Neuronal stem cell (in vitro differentiated cells): Measurements from ENCODE around the gene ARHGAP25.

ENCODE experiments used
- DNase-seq: peaks from one replicate; pipeline ENCODE4 v3.0.0-alpha.2; 2013; ENCODE audit warnings: low spot score
- H2AFZ ChIP-seq: one replicate; pipeline ENCODE4 v1.6.1; 2013; ENCODE audit warnings: mild to moderate bottlenecking, low read length, inconsistent platforms
- H2AK5ac ChIP-seq: 2 replicates; pipeline ENCODE4 v1.6.1; 2013; ENCODE audit warnings: low read depth, mild to moderate bottlenecking, inconsistent platforms, low read length, moderate library complexity, mixed read lengths
- H2BK120ac ChIP-seq: 2 replicates; pipeline ENCODE4 v1.6.1; 2013; ENCODE audit warnings: low read depth, mild to moderate bottlenecking, inconsistent platforms, low read length, moderate library complexity, mixed read lengths
- H2BK12ac ChIP-seq: one replicate; pipeline ENCODE4 v1.6.1; 2013; ENCODE audit warnings: low read length, inconsistent platforms
- H2BK15ac ChIP-seq: 2 replicates; pipeline ENCODE4 v1.6.1; 2013; ENCODE audit warnings: mild to moderate bottlenecking, low read length, inconsistent platforms, mixed read lengths
- H2BK5ac ChIP-seq: one replicate; pipeline ENCODE4 v1.6.1; 2013; ENCODE audit warnings: inconsistent platforms, mild to moderate bottlenecking, low read length, moderate library complexity
- H3K14ac ChIP-seq: one replicate; pipeline ENCODE4 v1.6.1; 2013; ENCODE audit warnings: low read length, inconsistent platforms
- H3K18ac ChIP-seq: 2 replicates; pipeline ENCODE4 v1.6.1; 2013; ENCODE audit warnings: low read length, inconsistent platforms
- H3K23ac ChIP-seq: 2 replicates; pipeline ENCODE4 v1.6.1; 2013; ENCODE audit warnings: low read depth, mild to moderate bottlenecking, mixed read lengths, low read length, inconsistent platforms; ENCODE audit not compliant: poor library complexity
- H3K27ac ChIP-seq: replicated peaks from 3 replicates; pipeline ENCODE4 v1.5.1; 2013; ENCODE audit warnings: low read length, inconsistent platforms
- H3K27me3 ChIP-seq, 3 experiments: 2 replicates each; pipeline ENCODE4 v1.6.1; 2013; ENCODE audit warnings: low read length in 3 of 3, mild to moderate bottlenecking in 2 of 3, inconsistent platforms in 1 of 3, low read depth in 1 of 3, mixed read lengths in 1 of 3, moderate library complexity in 1 of 3; ENCODE audit not compliant: control insufficient read depth in 3 of 3, insufficient read depth in 3 of 3
- H3K36me3 ChIP-seq, 2 donors: replicated peaks in 1 of 2; 2 replicates each; pipeline ENCODE4 v1.6.1; 2013; ENCODE audit warnings: low read length in 2 of 2; ENCODE audit not compliant: control insufficient read depth in 2 of 2, insufficient read depth in 2 of 2
- H3K4ac ChIP-seq: 2 replicates; pipeline ENCODE4 v1.6.1; 2013; ENCODE audit warnings: inconsistent platforms, mild to moderate bottlenecking, low read length, moderate library complexity
- H3K4me1 ChIP-seq, 2 donors: 1 replicate in 1 of 2; 2 replicates in 1 of 2; pipeline ENCODE4 v1.6.1; 2013; ENCODE audit warnings: low read length in 2 of 2, low read depth in 1 of 2; ENCODE audit not compliant: control insufficient read depth in 2 of 2, insufficient read depth in 1 of 2
- H3K4me2 ChIP-seq: one replicate; pipeline ENCODE4 v1.6.1; 2013; ENCODE audit warnings: mild to moderate bottlenecking, low read length, inconsistent platforms; ENCODE audit not compliant: insufficient read depth, poor library complexity, severe bottlenecking
- H3K4me3 ChIP-seq, 2 donors: 2 replicates each; pipeline ENCODE4 v1.5.1; 2013; ENCODE audit warnings: low read length in 2 of 2, mild to moderate bottlenecking in 2 of 2, inconsistent platforms in 1 of 2, moderate library complexity in 1 of 2
- H3K79me1 ChIP-seq: one replicate; pipeline ENCODE4 v1.6.1; 2013; ENCODE audit warnings: low read depth, mild to moderate bottlenecking, inconsistent platforms, low read length, moderate library complexity
- H3K9ac ChIP-seq: one replicate; pipeline ENCODE4 v1.6.1; 2013; ENCODE audit warnings: mild to moderate bottlenecking, low read depth, low read length, inconsistent platforms; ENCODE audit not compliant: poor library complexity
- H3K9me3 ChIP-seq, 2 donors: replicated peaks in 1 of 2; 2 replicates each; pipeline versions ENCODE3 to v1.6.1; 2013; ENCODE audit warnings: low read length in 2 of 2, mild to moderate bottlenecking in 2 of 2, inconsistent platforms in 1 of 2, low read depth in 1 of 2, mixed read lengths in 1 of 2, moderate library complexity in 1 of 2; ENCODE audit not compliant: control insufficient read depth in 2 of 2, insufficient read depth in 1 of 2
- H4K8ac ChIP-seq: one replicate; pipeline ENCODE4 v1.6.1; 2013; ENCODE audit warnings: low read depth, mild to moderate bottlenecking, inconsistent platforms, low read length, moderate library complexity
- H4K91ac ChIP-seq: one replicate; pipeline ENCODE4 v1.6.1; 2013; ENCODE audit warnings: low read length, low read depth, mild to moderate bottlenecking, inconsistent platforms; ENCODE audit not compliant: poor library complexity
- WGBS, 2 donors: extraction: QIAGEN DNeasy Blood & Tissue Kit; methylation state at CpG; one replicate each; pipeline ENCODE4 v1.1.7; 2013; ENCODE audit warnings: missing lambda C conversion rate in 2 of 2, mixed read lengths in 1 of 2; ENCODE audit not compliant: insufficient read length in 2 of 2, insufficient replicate concordance in 1 of 2; ENCODE audit errors: extremely low coverage in 2 of 2; 5-methylcytosine and 5-hydroxymethylcytosine counted together

ARHGAP25 gene

DNA sequence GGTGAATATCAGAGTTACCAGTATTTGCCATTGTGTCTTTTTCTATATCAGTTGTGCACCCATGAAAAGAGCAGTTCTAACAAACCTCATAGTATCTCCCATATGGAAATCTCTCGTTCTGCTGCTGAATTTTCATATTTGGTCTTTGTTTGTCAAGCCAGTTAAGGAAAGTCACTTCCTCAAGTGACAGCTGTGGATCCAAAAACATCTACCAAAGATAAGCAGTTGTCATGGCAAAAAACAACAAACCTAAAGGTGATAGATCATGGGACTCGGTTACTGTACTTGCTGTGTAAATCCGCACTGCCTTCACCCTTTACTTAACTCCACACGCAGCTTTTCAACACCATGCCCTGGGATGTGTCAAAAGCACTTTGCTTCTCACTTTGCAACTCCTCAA, 119.3 kb downstream of the ARHGAP25 start:
- no peak overlapping the region for H3K9ac ChIP-seq
- H3K27me3 ChIP-seq: no peaks in the 10 kb centered on the region
- H3K79me1 ChIP-seq: no peaks in the 10 kb centered on the region
- no peak overlapping the region for H3K23ac ChIP-seq
- no peak overlapping the region for H2AFZ ChIP-seq
- WGBS, 2 donors: no CpG with 5 or more reads among the region's 4 CpGs
- H2AK5ac ChIP-seq: no peak overlapping the region
- no peak overlapping the region for H3K4me3 ChIP-seq
- no peak overlapping the region for H2BK12ac ChIP-seq
- no peak overlapping the region for H3K18ac ChIP-seq
- H3K9me3 ChIP-seq: no peaks in the 10 kb centered on the region
- H2BK120ac ChIP-seq: no peak overlapping the region
- H3K36me3 ChIP-seq: no peaks in the 10 kb centered on the region
- H3K27ac ChIP-seq: no peak overlapping the region
- no peak overlapping the region for H2BK15ac ChIP-seq
- no peak overlapping the region for H4K91ac ChIP-seq
- H4K8ac ChIP-seq: no peak overlapping the region
- DNase-seq: no peak
- no peak overlapping the region for H3K4me2 ChIP-seq
- H2BK5ac ChIP-seq: no peak overlapping the region
- H3K4ac ChIP-seq: no peak overlapping the region
- no peak overlapping the region for H3K14ac ChIP-seq
- no peaks in the 10 kb centered on the region for H3K4me1 ChIP-seq

DNA sequence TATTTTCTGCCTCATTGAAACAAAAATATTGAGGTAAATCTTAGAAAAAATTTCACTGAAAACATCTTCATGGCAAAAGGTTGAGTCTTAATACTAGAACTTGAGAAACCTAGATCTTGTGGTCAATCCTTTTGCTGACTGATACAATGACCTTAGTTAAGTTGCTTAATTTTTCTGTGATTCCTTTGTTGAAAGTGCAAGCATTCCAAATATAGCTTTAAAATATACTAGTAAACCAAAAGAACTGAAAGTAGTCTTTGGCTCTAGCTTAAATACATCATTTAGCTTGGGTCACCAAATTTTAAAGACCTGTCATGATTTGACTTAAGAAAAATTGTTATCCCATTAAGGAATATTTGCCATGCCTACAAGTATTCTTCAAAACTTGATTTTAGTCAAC, 119.9 kb downstream of the ARHGAP25 start:
- H4K8ac ChIP-seq: no peak overlapping the region
- H3K4me1 ChIP-seq: no peaks in the 10 kb centered on the region

DNA sequence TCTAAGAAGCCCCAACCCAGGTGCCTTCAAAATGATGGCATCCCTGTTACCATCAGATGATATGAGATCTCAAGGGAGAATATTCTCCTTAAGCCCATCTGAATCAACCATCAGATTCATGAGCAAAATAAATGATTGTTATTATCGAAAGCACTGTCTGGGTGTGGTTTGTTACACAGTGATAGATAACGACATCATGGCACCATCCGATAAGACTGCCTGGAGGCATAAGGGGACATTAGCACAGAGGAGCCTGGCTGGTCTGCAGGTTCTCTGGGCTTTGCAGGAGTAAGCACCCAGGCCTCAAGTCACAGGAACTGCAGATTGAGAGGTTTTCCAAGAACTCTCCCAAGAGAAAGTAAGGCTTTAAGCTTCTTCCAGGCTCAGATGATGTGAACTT, 120.9 kb downstream of the ARHGAP25 start:
- Histone ChIP-seq H3K4ac (no peak overlapping the region), H3K9me3 (no peaks in the 10 kb centered on the region)

More for the DNA sequence above, 119.9 kb downstream of the ARHGAP25 start:
- no peaks in the 10 kb centered on the region for H3K27me3 ChIP-seq
- no peak overlapping the region for H3K18ac ChIP-seq
- no peak overlapping the region for H3K23ac ChIP-seq
- DNase-seq: no peak
- no peak overlapping the region for H2AK5ac ChIP-seq
- no peak overlapping the region for H3K4ac ChIP-seq
- no peak overlapping the region for H2BK12ac ChIP-seq
- H3K36me3 ChIP-seq: no peaks in the 10 kb centered on the region
- no peak overlapping the region for H2BK15ac ChIP-seq
- H3K4me3 ChIP-seq: no peak overlapping the region
- H3K9ac ChIP-seq: no peak overlapping the region
- H2BK5ac ChIP-seq: no peak overlapping the region
- no peak overlapping the region for H3K14ac ChIP-seq
- H3K79me1 ChIP-seq: no peaks in the 10 kb centered on the region
- H4K91ac ChIP-seq: no peak overlapping the region
- H3K9me3 ChIP-seq: no peaks in the 10 kb centered on the region
- H2AFZ ChIP-seq: no peak overlapping the region
- H3K27ac ChIP-seq: no peak overlapping the region
- H2BK120ac ChIP-seq: no peak overlapping the region
- H3K4me2 ChIP-seq: no peak overlapping the region

DNA sequence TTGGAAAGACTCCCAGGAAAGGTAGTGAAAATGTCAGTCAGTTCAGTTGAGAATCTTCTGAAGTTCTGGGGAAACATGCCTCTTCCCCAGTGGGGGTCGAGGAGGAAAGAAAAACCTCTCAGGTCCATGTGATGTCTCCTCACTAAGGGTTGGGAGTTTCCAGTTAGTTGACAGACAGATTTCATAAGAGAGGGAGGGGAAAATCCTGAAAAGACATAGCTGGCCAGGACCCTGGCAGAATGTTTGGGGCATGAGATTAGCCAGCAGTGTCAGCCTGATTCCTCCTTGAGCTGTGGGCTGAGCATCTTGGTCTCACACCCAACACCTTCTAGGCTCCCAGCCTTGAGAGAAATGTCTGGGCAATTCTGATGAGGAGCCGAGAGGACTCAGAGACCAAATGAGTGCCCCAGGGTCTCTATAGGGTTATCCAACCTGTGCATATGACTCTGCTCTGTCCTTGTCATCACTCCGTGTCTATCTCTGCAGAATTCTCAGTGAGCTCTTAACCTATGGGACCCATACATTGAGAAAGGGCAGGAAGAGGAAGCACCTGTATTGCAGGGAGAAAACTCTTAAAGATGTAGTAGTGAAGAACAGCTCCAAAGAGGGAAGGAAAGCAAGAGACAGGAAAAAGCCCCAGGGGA, 122.7 kb downstream of the ARHGAP25 start:
- Histone ChIP-seq H3K18ac (no peak overlapping the region), H2BK15ac (no peak overlapping the region), H2AFZ (no peak overlapping the region), H3K9ac (no peak overlapping the region), H2BK12ac (no peak overlapping the region), H3K4me2 (no peak overlapping the region), H4K91ac (no peak overlapping the region), H2BK120ac (no peak overlapping the region), H3K9me3 (no peaks in the 10 kb centered on the region), H3K36me3 (no peaks in the 10 kb centered on the region), H3K4ac (no peak overlapping the region), H2BK5ac (no peak overlapping the region), H3K27ac (no peak overlapping the region), H3K27me3 (no peaks in the 10 kb centered on the region), H2AK5ac (no peak overlapping the region), H3K4me1 (no peaks in the 10 kb centered on the region), H3K14ac (no peak overlapping the region), H3K79me1 (no peaks in the 10 kb centered on the region), H3K4me3 (no peak overlapping the region), H3K23ac (no peak overlapping the region), H4K8ac (no peak overlapping the region)
- WGBS, 2 donors: no CpG with 5 or more reads among the region's 3 CpGs
- DNase-seq: no peak

More for the DNA sequence above, 120.9 kb downstream of the ARHGAP25 start:
- Histone ChIP-seq H3K27ac (no peak overlapping the region), H3K4me1 (no peaks in the 10 kb centered on the region), H3K23ac (no peak overlapping the region), H3K79me1 (no peaks in the 10 kb centered on the region), H4K91ac (no peak overlapping the region), H4K8ac (no peak overlapping the region), H3K9ac (no peak overlapping the region), H2AK5ac (no peak overlapping the region), H3K27me3 (no peaks in the 10 kb centered on the region), H3K4me2 (no peak overlapping the region), H3K18ac (no peak overlapping the region), H2BK5ac (no peak overlapping the region), H2BK120ac (no peak overlapping the region), H2BK12ac (no peak overlapping the region), H3K36me3 (no peaks in the 10 kb centered on the region), H2BK15ac (no peak overlapping the region), H3K14ac (no peak overlapping the region), H3K4me3 (no peak overlapping the region), H2AFZ (no peak overlapping the region)
- no peak for DNase-seq
- WGBS, 2 donors: no CpG with 5 or more reads among the region's 3 CpGs
